CD4-positive, alpha-beta T cell treated with Interleukin-15 for 1 hour (primary cell): Measurements from ENCODE around the gene MT2A.
"Not testable (repeated sequence)": the region's sequence is repeated elsewhere in the genome, so short reads cannot be mapped to it uniquely, and the experiment has no call there.

Experiments used
- DNase-seq: peaks from one replicate; pipeline ENCODE4 v3.0.0-alpha.2; 2020

Gene MT2A

GRCh38 chr16:56623184-56623583, 14.8 kb downstream of the MT2A start:
- DNase-seq, result not testable (repeated sequence)

GRCh38 chr16:56623637-56624036, 15.3 kb downstream of the MT2A start:
- DNase-seq, result no peak

- DNase-seq, result no peak
Measured at GRCh38 chr16:56625140-56625942, 17.0 kb downstream of the MT2A start, which contains the start of gene MT1E. Gene MT1E, plus strand, starts transcription at chr16:56625781. Its CDS starts 71 bp downstream, at chr16:56625852.

GRCh38 chr16:56625943-56626654, 17.7 kb downstream of the MT2A start:
- DNase-seq, result no peak

GRCh38 chr16:56626685-56627084, 18.3 kb downstream of the MT2A start:
- no peak for DNase-seq

GRCh38 chr16:56628486-56629350, 20.3 kb downstream of the MT2A start:
- DNase-seq, result no peak

- no peak for DNase-seq
Measured at GRCh38 chr16:56629531-56629930, 21.1 kb downstream of the MT2A start.

- no peak for DNase-seq
Measured at GRCh38 chr16:56630134-56630533, 21.8 kb downstream of the MT2A start.

GRCh38 chr16:56631197-56631596, 22.8 kb downstream of the MT2A start:
- DNase-seq, result no peak

- no peak for DNase-seq
Measured at GRCh38 chr16:56631832-56632155, 23.4 kb downstream of the MT2A start.

GRCh38 chr16:56632156-56632847, 23.9 kb downstream of the MT2A start, which contains the start of gene MT1M:
Gene MT1M, plus strand, starts transcription at chr16:56632659. Its CDS starts 73 bp downstream, at chr16:56632732.
- no peak for DNase-seq

- DNase-seq, result no peak
Measured at GRCh38 chr16:56632848-56633365, 24.5 kb downstream of the MT2A start.

- DNase-seq, result no peak
Measured at GRCh38 chr16:56633535-56633934, 25.2 kb downstream of the MT2A start.

- DNase-seq, result no peak
Measured at GRCh38 chr16:56634715-56635440, 26.5 kb downstream of the MT2A start.

GRCh38 chr16:56635441-56635967, 27.1 kb downstream of the MT2A start:
- DNase-seq, result no peak

- no peak for DNase-seq
Measured at GRCh38 chr16:56636616-56637413, 28.4 kb downstream of the MT2A start.

GRCh38 chr16:56637814-56638750, 29.7 kb downstream of the MT2A start, which contains the start of gene MT1A:
Gene MT1A, plus strand, starts transcription at chr16:56638666. Its CDS starts 73 bp downstream, at chr16:56638739.
- DNase-seq, result no peak

GRCh38 chr16:56639045-56639444, 30.7 kb downstream of the MT2A start:
- DNase-seq, result no peak

- DNase-seq, result no peak
Measured at GRCh38 chr16:56640076-56640475, 31.7 kb downstream of the MT2A start.
